Natural killer cell (primary cell): ENCODE data around the gene DSG4. TPM values are rescaled to one million over a fixed set of nuclear protein-coding genes. Genes with fewer than 3 reads are reported as not detected.

Experiments
- ATAC-seq, 3 donors: fragments of 150-1000 bp in 2 of 3; fragments of 200-7000 bp in 1 of 3; cut with Tn5 transposase; 1 replicate in 1 of 3; 2 replicates in 2 of 3; pipeline ENCODE4 v1.10.0; 2021; ENCODE audit warnings: mild to moderate bottlenecking in 2 of 3, moderate library complexity in 2 of 3
- DNase-seq, 2 donors: peaks; one replicate each; pipeline versions ENCODE4 v3.0.0 to v3.0.0-alpha.2; 2013 to 2021; ENCODE audit warnings: mixed read lengths in 1 of 2
- H3K27ac ChIP-seq: one replicate; pipeline ENCODE4 v1.5.1; 2013; ENCODE audit warnings: mild to moderate bottlenecking, low read length
- H3K27me3 ChIP-seq: one replicate; pipeline ENCODE4 v1.6.1; 2013; ENCODE audit warnings: low read length; ENCODE audit not compliant: control insufficient read depth, insufficient read depth
- H3K36me3 ChIP-seq: one replicate; pipeline ENCODE4 v1.6.1; 2013; ENCODE audit warnings: low read length; ENCODE audit not compliant: control insufficient read depth, insufficient read depth
- H3K4me1 ChIP-seq: one replicate; pipeline ENCODE4 v1.6.1; 2013; ENCODE audit warnings: low read length; ENCODE audit not compliant: control insufficient read depth, insufficient read depth
- H3K4me3 ChIP-seq: one replicate; pipeline ENCODE4 v1.5.1; 2013; ENCODE audit warnings: low read length
- H3K9me3 ChIP-seq: one replicate; pipeline ENCODE4 v1.6.1; 2013; ENCODE audit warnings: low read length; ENCODE audit not compliant: control insufficient read depth, insufficient read depth
- H3K27ac Mint-ChIP-seq, 2 donors: one replicate each; pipeline ENCODE4 v1.8.0; 2022; ENCODE audit warnings: mild to moderate bottlenecking in 2 of 2, mixed read lengths in 2 of 2, moderate library complexity in 1 of 2
- H3K27me3 Mint-ChIP-seq, 2 donors: one replicate each; pipeline ENCODE4 v1.8.0; 2022; ENCODE audit warnings: low read depth in 2 of 2, mixed read lengths in 2 of 2
- H3K36me3 Mint-ChIP-seq: one replicate; pipeline ENCODE4 v1.8.0; 2022; ENCODE audit warnings: mixed read lengths
- H3K4me1 Mint-ChIP-seq, 2 donors: one replicate each; pipeline ENCODE4 v1.8.0; 2022; ENCODE audit warnings: mixed read lengths in 2 of 2
- H3K4me3 Mint-ChIP-seq: one replicate; pipeline ENCODE4 v1.8.0; 2022; ENCODE audit warnings: mild to moderate bottlenecking, moderate library complexity, mixed read lengths
- H3K9me3 Mint-ChIP-seq, 2 donors: one replicate each; pipeline ENCODE4 v1.8.0; 2022; ENCODE audit warnings: mixed read lengths in 2 of 2
- CTCF ChIP-seq: fragments of 200-600 bp; IDR thresholded peaks from one replicate; pipeline ENCODE4 v1.8.0; 2022; ENCODE audit warnings: antibody characterized with exemption
- WGBS: methylation state at CpG from one replicate; pipeline ENCODE4 v1.1.7; 2013; ENCODE audit warnings: missing lambda C conversion rate; ENCODE audit not compliant: insufficient coverage; 5-methylcytosine and 5-hydroxymethylcytosine counted together
- intact Hi-C: fragments of 100-400 bp; cut with micrococcal nuclease; formaldehyde crosslinking; loops from one replicate; pipeline ENCODE4 v1.14.2; 2022
- total RNA-seq, 4 donors: library from RNA; stranded (reverse); fragments of 120-200 nt in 1 of 4; gene quantifications; one replicate each; pipeline versions ENCODE4 v1.2.3 to v1.2.4, GENCODE V29; 2013 to 2022

The DSG4 gene
- total RNA-seq, 3 donors from 2014 or later (not counting 1 experiment from before 2014, with no cell fraction given): not detected

GRCh38 chr18:31403409-31403808 is 26.8 kb downstream of the DSG4 start:
- Mint-ChIP-seq H3K4me3 (no peak overlapping the region), H3K9me3 (peaks cover 3 to 4% of the 10 kb centered on the region in 2 donors), H3K27ac (no peak overlapping the region), H3K27me3 (peaks cover 0 to 3% of the 10 kb centered on the region in 2 donors), H3K4me1 (no peaks in the 10 kb centered on the region), H3K36me3 (no peaks in the 10 kb centered on the region)
- no peak for ATAC-seq
- Histone ChIP-seq H3K27ac (no peak overlapping the region), H3K4me1 (no peaks in the 10 kb centered on the region), H3K27me3 (no peaks in the 10 kb centered on the region), H3K9me3 (no peaks in the 10 kb centered on the region), H3K36me3 (no peaks in the 10 kb centered on the region), H3K4me3 (no peak overlapping the region)
- no peak for TF ChIP-seq CTCF
- intact Hi-C loops: no loop called here
- WGBS: 84% methylated on average over 2 of the region's 2 CpGs
- DNase-seq: no peak

- H3K9me3 Mint-ChIP-seq: peaks cover 4 to 5% of the 10 kb centered on the region in 2 donors
- Histone ChIP-seq H3K27ac (no peak overlapping the region), H3K36me3 (no peaks in the 10 kb centered on the region), H3K9me3 (no peaks in the 10 kb centered on the region), H3K27me3 (no peaks in the 10 kb centered on the region), H3K4me3 (no peak overlapping the region), H3K4me1 (no peaks in the 10 kb centered on the region)
- H3K4me3 Mint-ChIP-seq: no peak overlapping the region
- DNase-seq (no peak), ATAC-seq (no peak)
- TF ChIP-seq CTCF: no peak
- 92% methylated on average over 2 of the region's 3 CpGs for WGBS
- no peak overlapping the region for H3K27ac Mint-ChIP-seq
- no peaks in the 10 kb centered on the region for H3K4me1 Mint-ChIP-seq
- no peaks in the 10 kb centered on the region for H3K36me3 Mint-ChIP-seq
- intact Hi-C loops: no loop called here
- peaks cover 0 to 3% of the 10 kb centered on the region in 2 donors for H3K27me3 Mint-ChIP-seq
Observed at GRCh38 chr18:31407649-31408048, 31.1 kb downstream of the DSG4 start.

- no peaks in the 10 kb centered on the region for H3K4me1 Mint-ChIP-seq
- H3K4me3 ChIP-seq: no peak overlapping the region
- intact Hi-C loops: no loop called here
- H3K4me1 ChIP-seq: no peaks in the 10 kb centered on the region
- H3K27ac Mint-ChIP-seq: no peak overlapping the region
- H3K27ac ChIP-seq: no peak overlapping the region
- DNase-seq (no peak), ATAC-seq (no peak)
- no peaks in the 10 kb centered on the region for H3K27me3 ChIP-seq
- TF ChIP-seq CTCF: no peak
- H3K9me3 Mint-ChIP-seq: peaks cover 4 to 5% of the 10 kb centered on the region in 2 donors
- no peak overlapping the region for H3K4me3 Mint-ChIP-seq
- no peaks in the 10 kb centered on the region for H3K36me3 Mint-ChIP-seq
- H3K36me3 ChIP-seq: no peaks in the 10 kb centered on the region
- H3K9me3 ChIP-seq: peaks cover 3% of the 10 kb centered on the region
- peaks cover 0 to 3% of the 10 kb centered on the region in 2 donors for H3K27me3 Mint-ChIP-seq
- WGBS: 83% methylated on average over 4 of the region's 4 CpGs
Observed at GRCh38 chr18:31409276-31409675, 32.7 kb downstream of the DSG4 start.

GRCh38 chr18:31410716-31411483 is 34.3 kb downstream of the DSG4 start:
- peaks cover 0 to 3% of the 10 kb centered on the region in 2 donors for H3K27me3 Mint-ChIP-seq
- no peak for TF ChIP-seq CTCF
- no peaks in the 10 kb centered on the region for H3K36me3 ChIP-seq

More at GRCh38 chr18:31410716-31411483, 34.3 kb downstream of the DSG4 start:
- ATAC-seq (no peak), DNase-seq (no peak)
- Mint-ChIP-seq H3K4me3 (no peak overlapping the region), H3K27ac (no peak overlapping the region), H3K9me3 (peaks cover 5 to 8% of the 10 kb centered on the region in 2 donors), H3K36me3 (no peaks in the 10 kb centered on the region), H3K4me1 (no peaks in the 10 kb centered on the region)
- H3K27ac ChIP-seq: no peak overlapping the region
- 77% methylated on average over 34 of the region's 37 CpGs for WGBS
- H3K4me1 ChIP-seq: no peaks in the 10 kb centered on the region
- intact Hi-C loops: no loop called here
- H3K27me3 ChIP-seq: no peaks in the 10 kb centered on the region
- peaks cover 3% of the 10 kb centered on the region for H3K9me3 ChIP-seq
- H3K4me3 ChIP-seq: no peak overlapping the region
